ENCODE results near the gene ARHGAP24.
"Not testable (repeated sequence)": the region's sequence is repeated elsewhere in the genome, so short reads cannot be mapped to it uniquely, and the experiment has no call there.

The ARHGAP24 gene

GRCh38 chr4:85836588-85837438 lies 361.9 kb downstream of the ARHGAP24 start:
- no peak overlapping the region for H2AK5ac ChIP-seq (ENCODE audit: low read length)
- no peaks in the 10 kb centered on the region for H3K36me3 ChIP-seq (ENCODE audit: control insufficient read depth in 1 of 2, insufficient read depth in 2 of 2, low read length in 2 of 2)
- H3K18ac ChIP-seq (ENCODE audit: low read length) = no peak overlapping the region
- H3K23ac ChIP-seq (ENCODE audit: low read length) = no peak overlapping the region
- H3K9ac ChIP-seq (ENCODE audit: low read length) = no peak overlapping the region
- H3K14ac ChIP-seq (ENCODE audit: low read length) = no peak overlapping the region
- H3K27me3 ChIP-seq (ENCODE audit: insufficient read depth, low read length) = no peaks in the 10 kb centered on the region
- WGBS (ENCODE audit: extremely low coverage, insufficient coverage, insufficient read length) = no CpG with 5 or more reads among the region's 3 CpGs
- no peak overlapping the region for H3K27ac ChIP-seq (ENCODE audit: low read depth, low read length)
- H2BK12ac ChIP-seq (ENCODE audit: low read length) = no peak overlapping the region
- no peaks in the 10 kb centered on the region for H3K79me1 ChIP-seq (ENCODE audit: low read length)
- no peak overlapping the region for H3K4me3 ChIP-seq (ENCODE audit: low read depth, low read length)
- H3K79me2 ChIP-seq (ENCODE audit: control insufficient read depth, insufficient read depth, low read length, poor library complexity) = no peaks in the 10 kb centered on the region
- H3K4me2 ChIP-seq (ENCODE audit: low read length) = no peak overlapping the region
- no peak overlapping the region for H2BK5ac ChIP-seq (ENCODE audit: low read depth, low read length, poor library complexity)
- no peak overlapping the region for H3K4ac ChIP-seq (ENCODE audit: low read depth, low read length)
- no peak overlapping the region for H4K12ac ChIP-seq (ENCODE audit: low read depth, low read length)
- no peak for DNase-seq
- H4K8ac ChIP-seq (ENCODE audit: low read depth, low read length) = no peak overlapping the region
- no peaks in the 10 kb centered on the region for H3K4me1 ChIP-seq (ENCODE audit: control insufficient read depth in 1 of 2, insufficient read depth in 2 of 2, low read length in 2 of 2)
- no peak overlapping the region for H2BK120ac ChIP-seq (ENCODE audit: insufficient read depth, low read length, poor library complexity)
- H3K9me3 ChIP-seq (ENCODE audit: insufficient read depth, low read depth, low read length) = no peaks in the 10 kb centered on the region
- H4K91ac ChIP-seq (ENCODE audit: low read depth, low read length) = no peak overlapping the region
- no peak overlapping the region for H2AFZ ChIP-seq (ENCODE audit: insufficient read depth, low read length, poor library complexity)

GRCh38 chr4:85837439-85837733 lies 362.4 kb downstream of the ARHGAP24 start:
- H3K27me3 ChIP-seq (ENCODE audit: insufficient read depth, low read length) = no peaks in the 10 kb centered on the region
- H2BK12ac ChIP-seq (ENCODE audit: low read length) = no peak overlapping the region
- no peaks in the 10 kb centered on the region for H3K9me3 ChIP-seq (ENCODE audit: insufficient read depth, low read depth, low read length)
- no peak overlapping the region for H3K14ac ChIP-seq (ENCODE audit: low read length)
- no peak for DNase-seq
- no peak overlapping the region for H2AFZ ChIP-seq (ENCODE audit: insufficient read depth, low read length, poor library complexity)
- H3K23ac ChIP-seq (ENCODE audit: low read length) = no peak overlapping the region
- H4K8ac ChIP-seq (ENCODE audit: low read depth, low read length) = no peak overlapping the region
- H4K91ac ChIP-seq (ENCODE audit: low read depth, low read length) = no peak overlapping the region
- no peak overlapping the region for H4K12ac ChIP-seq (ENCODE audit: low read depth, low read length)
- no peaks in the 10 kb centered on the region for H3K79me1 ChIP-seq (ENCODE audit: low read length)
- H3K4ac ChIP-seq (ENCODE audit: low read depth, low read length) = no peak overlapping the region
- H2AK5ac ChIP-seq (ENCODE audit: low read length) = no peak overlapping the region
- H3K18ac ChIP-seq (ENCODE audit: low read length) = no peak overlapping the region
- WGBS (ENCODE audit: extremely low coverage, insufficient coverage, insufficient read length) = no CpG with 5 or more reads among the region's 4 CpGs
- H3K36me3 ChIP-seq (ENCODE audit: control insufficient read depth in 1 of 2, insufficient read depth in 2 of 2, low read length in 2 of 2) = no peaks in the 10 kb centered on the region
- no peak overlapping the region for H3K27ac ChIP-seq (ENCODE audit: low read depth, low read length)
- H3K4me1 ChIP-seq (ENCODE audit: control insufficient read depth in 1 of 2, insufficient read depth in 2 of 2, low read length in 2 of 2) = no peaks in the 10 kb centered on the region
- no peak overlapping the region for H2BK5ac ChIP-seq (ENCODE audit: low read depth, low read length, poor library complexity)
- H3K9ac ChIP-seq (ENCODE audit: low read length) = no peak overlapping the region
- no peak overlapping the region for H3K4me2 ChIP-seq (ENCODE audit: low read length)
- H3K4me3 ChIP-seq (ENCODE audit: low read depth, low read length) = no peak overlapping the region
- H2BK120ac ChIP-seq (ENCODE audit: insufficient read depth, low read length, poor library complexity) = no peak overlapping the region
- H3K79me2 ChIP-seq (ENCODE audit: control insufficient read depth, insufficient read depth, low read length, poor library complexity) = no peaks in the 10 kb centered on the region

- not testable (repeated sequence) for H4K91ac ChIP-seq (ENCODE audit: low read depth, low read length); H2BK12ac ChIP-seq (ENCODE audit: low read length); H4K12ac ChIP-seq (ENCODE audit: low read depth, low read length); H3K23ac ChIP-seq (ENCODE audit: low read length); H2AFZ ChIP-seq (ENCODE audit: insufficient read depth, low read length, poor library complexity); H3K4ac ChIP-seq (ENCODE audit: low read depth, low read length); H3K27me3 ChIP-seq (ENCODE audit: insufficient read depth, low read length); H2BK5ac ChIP-seq (ENCODE audit: low read depth, low read length, poor library complexity); H3K4me3 ChIP-seq (ENCODE audit: low read depth, low read length); H3K36me3 ChIP-seq (ENCODE audit: control insufficient read depth in 1 of 2, insufficient read depth in 2 of 2, low read length in 2 of 2); H3K9ac ChIP-seq (ENCODE audit: low read length); H3K79me1 ChIP-seq (ENCODE audit: low read length); H3K14ac ChIP-seq (ENCODE audit: low read length); DNase-seq; H3K18ac ChIP-seq (ENCODE audit: low read length); H3K4me2 ChIP-seq (ENCODE audit: low read length); H3K9me3 ChIP-seq (ENCODE audit: insufficient read depth, low read depth, low read length); H2AK5ac ChIP-seq (ENCODE audit: low read length); H4K8ac ChIP-seq (ENCODE audit: low read depth, low read length); H3K27ac ChIP-seq (ENCODE audit: low read depth, low read length); H3K4me1 ChIP-seq (ENCODE audit: control insufficient read depth in 1 of 2, insufficient read depth in 2 of 2, low read length in 2 of 2); H3K79me2 ChIP-seq (ENCODE audit: control insufficient read depth, insufficient read depth, low read length, poor library complexity); H2BK120ac ChIP-seq (ENCODE audit: insufficient read depth, low read length, poor library complexity)
- WGBS (ENCODE audit: extremely low coverage, insufficient coverage, insufficient read length) = no CpG with 5 or more reads among the region's 3 CpGs
Observed at GRCh38 chr4:85839981-85840451, 365.1 kb downstream of the ARHGAP24 start.

GRCh38 chr4:85842540-85842939 lies 367.6 kb downstream of the ARHGAP24 start:
- Histone ChIP-seq H3K4me2 (ENCODE audit: low read length) (no peak overlapping the region), H2BK120ac (ENCODE audit: insufficient read depth, low read length, poor library complexity) (no peak overlapping the region), H2AK5ac (ENCODE audit: low read length) (no peak overlapping the region), H3K79me2 (ENCODE audit: control insufficient read depth, insufficient read depth, low read length, poor library complexity) (no peaks in the 10 kb centered on the region), H3K4me1 (ENCODE audit: control insufficient read depth in 1 of 2, insufficient read depth in 2 of 2, low read length in 2 of 2) (no peaks in the 10 kb centered on the region), H3K36me3 (ENCODE audit: control insufficient read depth in 1 of 2, insufficient read depth in 2 of 2, low read length in 2 of 2) (no peaks in the 10 kb centered on the region), H2BK12ac (ENCODE audit: low read length) (no peak overlapping the region), H4K12ac (ENCODE audit: low read depth, low read length) (no peak overlapping the region), H3K27ac (ENCODE audit: low read depth, low read length) (no peak overlapping the region), H2AFZ (ENCODE audit: insufficient read depth, low read length, poor library complexity) (no peak overlapping the region), H2BK5ac (ENCODE audit: low read depth, low read length, poor library complexity) (no peak overlapping the region), H3K79me1 (ENCODE audit: low read length) (no peaks in the 10 kb centered on the region), H4K91ac (ENCODE audit: low read depth, low read length) (no peak overlapping the region), H3K14ac (ENCODE audit: low read length) (no peak overlapping the region), H3K18ac (ENCODE audit: low read length) (no peak overlapping the region), H4K8ac (ENCODE audit: low read depth, low read length) (no peak overlapping the region), H3K4ac (ENCODE audit: low read depth, low read length) (no peak overlapping the region), H3K4me3 (ENCODE audit: low read depth, low read length) (no peak overlapping the region), H3K27me3 (ENCODE audit: insufficient read depth, low read length) (no peaks in the 10 kb centered on the region), H3K23ac (ENCODE audit: low read length) (no peak overlapping the region), H3K9ac (ENCODE audit: low read length) (no peak overlapping the region), H3K9me3 (ENCODE audit: insufficient read depth, low read depth, low read length) (no peaks in the 10 kb centered on the region)
- peak in 1 of 2 donors; percentile 32 for DNase-seq
- no CpG with 5 or more reads among the region's 7 CpGs for whole genome bisulfite sequencing (ENCODE audit: extremely low coverage, insufficient coverage, insufficient read length)
